Cardiac muscle cell (in vitro differentiated cells and primary cell): ENCODE results near the gene SLC38A11. TPM values are rescaled to one million over a fixed set of nuclear protein-coding genes. Genes with fewer than 3 reads are reported as not detected.
"Not testable (repeated sequence)": the region's sequence is repeated elsewhere in the genome, so short reads cannot be mapped to it uniquely, and the experiment has no call there.

Source experiments
- DNase-seq, 2 donors: peaks; one replicate each; pipeline versions ENCODE4 v3.0.0 to v3.0.0-alpha.2; 2010 to 2017; ENCODE audit warnings: low read depth in 1 of 2, low spot score in 1 of 2
- H3K27ac ChIP-seq: fragments of 200-600 bp; sonication (generic); 2 replicates; pipeline ENCODE4 v1.5.1; 2016
- H3K27me3 ChIP-seq: fragments of 200-600 bp; sonication (generic); 2 replicates; pipeline ENCODE4 v1.6.0; 2016; ENCODE audit warnings: control low read depth
- H3K36me3 ChIP-seq: fragments of 200-600 bp; sonication (generic); 2 replicates; pipeline ENCODE4 v1.5.1; 2016; ENCODE audit warnings: control low read depth
- H3K4me1 ChIP-seq: fragments of 200-600 bp; sonication (generic); 2 replicates; pipeline ENCODE4 v1.8.1; 2017; ENCODE audit warnings: low read depth, mild to moderate bottlenecking, mixed run types
- H3K4me3 ChIP-seq: fragments of 200-600 bp; sonication (generic); 2 replicates; pipeline ENCODE4 v1.5.1; 2016; ENCODE audit warnings: mild to moderate bottlenecking
- H3K9me3 ChIP-seq: fragments of 200-600 bp; sonication (generic); 2 replicates; pipeline ENCODE4 v1.5.1; 2017; ENCODE audit warnings: low read depth, mild to moderate bottlenecking, control low read depth
- polyA plus RNA-seq: library from polyadenylated mRNA; unstranded; fragments of >200 nt; fragmentation: Nextera tagmentation; extraction: Ambion mirVana; gene quantifications from 2 replicates; pipeline ENCODE4 v1.2.1, GENCODE V29; 2016
- total RNA-seq: library from RNA; depleted of rRNA; stranded (reverse); fragments of >200 nt; gene quantifications from 2 replicates; pipeline ENCODE4 v1.2.3, GENCODE V29; 2016
- TF ChIP-seq, protein P1 (sequence below): IDR thresholded peaks from 2 replicates; pipeline ENCODE4 v1.5.1; 2012; ENCODE audit warnings: low read depth, mild to moderate bottlenecking, low read length

Gene SLC38A11
- total and polyA plus RNA-seq, 2 experiments from 2014 or later = not detected

DNA sequence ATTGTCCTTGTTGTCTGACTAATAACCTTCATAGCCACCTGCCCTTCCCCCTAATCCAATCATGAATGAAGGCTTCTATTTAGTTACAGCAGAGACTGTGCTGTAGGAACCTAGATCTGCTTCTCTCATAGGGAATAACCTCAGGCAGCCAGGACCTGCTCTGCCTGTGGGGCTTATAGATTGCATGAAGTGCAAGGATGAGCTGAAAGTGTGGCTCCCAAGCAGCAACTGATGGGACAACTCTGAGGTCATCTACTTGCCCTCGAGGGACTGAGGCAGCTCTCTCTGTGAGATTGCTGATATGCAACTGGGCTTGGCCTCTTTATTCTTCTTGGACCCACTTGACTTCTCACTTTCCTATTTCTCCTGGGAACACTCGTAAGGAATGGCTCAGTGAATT, 23.8 kb upstream of the SLC38A11 start:
- H3K27ac ChIP-seq = no peak overlapping the region
- no peaks in the 10 kb centered on the region for H3K36me3 ChIP-seq
- no peaks in the 10 kb centered on the region for H3K27me3 ChIP-seq
- H3K4me1 ChIP-seq = no peaks in the 10 kb centered on the region
- DNase-seq = no peak
- no peak overlapping the region for H3K4me3 ChIP-seq
- TF ChIP-seq, protein P1, sequence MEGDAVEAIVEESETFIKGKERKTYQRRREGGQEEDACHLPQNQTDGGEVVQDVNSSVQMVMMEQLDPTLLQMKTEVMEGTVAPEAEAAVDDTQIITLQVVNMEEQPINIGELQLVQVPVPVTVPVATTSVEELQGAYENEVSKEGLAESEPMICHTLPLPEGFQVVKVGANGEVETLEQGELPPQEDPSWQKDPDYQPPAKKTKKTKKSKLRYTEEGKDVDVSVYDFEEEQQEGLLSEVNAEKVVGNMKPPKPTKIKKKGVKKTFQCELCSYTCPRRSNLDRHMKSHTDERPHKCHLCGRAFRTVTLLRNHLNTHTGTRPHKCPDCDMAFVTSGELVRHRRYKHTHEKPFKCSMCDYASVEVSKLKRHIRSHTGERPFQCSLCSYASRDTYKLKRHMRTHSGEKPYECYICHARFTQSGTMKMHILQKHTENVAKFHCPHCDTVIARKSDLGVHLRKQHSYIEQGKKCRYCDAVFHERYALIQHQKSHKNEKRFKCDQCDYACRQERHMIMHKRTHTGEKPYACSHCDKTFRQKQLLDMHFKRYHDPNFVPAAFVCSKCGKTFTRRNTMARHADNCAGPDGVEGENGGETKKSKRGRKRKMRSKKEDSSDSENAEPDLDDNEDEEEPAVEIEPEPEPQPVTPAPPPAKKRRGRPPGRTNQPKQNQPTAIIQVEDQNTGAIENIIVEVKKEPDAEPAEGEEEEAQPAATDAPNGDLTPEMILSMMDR = no peak
- H3K9me3 ChIP-seq = no peaks in the 10 kb centered on the region

DNA sequence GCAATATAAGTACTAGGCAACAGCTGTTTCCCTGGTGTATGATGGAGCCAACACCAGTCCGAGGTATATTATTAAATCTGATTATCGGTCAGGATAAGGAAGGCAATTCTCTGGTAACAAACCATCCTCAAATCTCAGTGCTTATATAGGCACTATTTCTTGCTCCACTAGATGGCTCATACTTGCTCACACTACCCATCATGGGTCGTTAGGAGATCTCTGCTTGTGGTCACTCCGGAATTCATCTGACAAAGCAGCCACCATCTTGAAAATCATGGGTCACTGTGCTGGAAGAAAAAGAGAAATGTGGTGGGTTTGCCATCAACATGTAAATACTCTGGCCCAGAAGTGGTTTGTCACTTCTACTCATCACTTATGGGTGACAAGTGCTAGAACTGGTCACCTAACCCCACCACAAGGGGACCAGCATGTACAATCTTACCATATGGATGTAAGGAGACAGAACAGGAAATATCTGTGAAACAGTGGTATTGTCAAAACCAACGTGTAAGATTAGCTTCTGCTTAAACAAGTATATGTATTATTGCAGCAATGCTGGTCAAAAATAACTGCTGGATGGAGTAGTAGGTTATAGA, 21.6 kb upstream of the SLC38A11 start:
- not testable (repeated sequence) for H3K4me3 ChIP-seq, H3K9me3 ChIP-seq, H3K4me1 ChIP-seq, H3K36me3 ChIP-seq, H3K27me3 ChIP-seq, H3K27ac ChIP-seq, DNase-seq

DNA sequence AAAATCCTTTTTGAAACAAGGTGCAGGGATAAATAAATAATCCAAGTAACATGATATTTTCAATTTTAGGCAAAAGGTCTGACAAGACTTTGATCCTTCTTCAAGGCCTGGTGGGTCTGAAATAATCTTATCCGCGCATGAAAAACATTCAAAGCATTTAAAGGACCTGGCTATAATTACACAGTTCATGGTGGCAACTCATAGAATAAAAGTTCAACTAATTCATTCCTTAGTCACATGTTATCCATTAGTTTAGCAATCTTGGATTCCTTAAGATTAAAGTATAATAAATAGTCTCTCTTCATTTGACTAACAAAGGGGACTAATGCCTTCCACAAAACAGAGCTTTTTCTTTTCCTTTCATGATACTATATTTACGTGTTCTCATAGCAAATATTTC, 21.0 kb upstream of the SLC38A11 start:
- TF ChIP-seq, protein P1 = no peak
- Histone ChIP-seq H3K36me3 (no peaks in the 10 kb centered on the region), H3K4me3 (no peak overlapping the region), H3K4me1 (no peaks in the 10 kb centered on the region), H3K27ac (no peak overlapping the region), H3K9me3 (no peaks in the 10 kb centered on the region), H3K27me3 (no peaks in the 10 kb centered on the region)
- DNase-seq = no peak

DNA sequence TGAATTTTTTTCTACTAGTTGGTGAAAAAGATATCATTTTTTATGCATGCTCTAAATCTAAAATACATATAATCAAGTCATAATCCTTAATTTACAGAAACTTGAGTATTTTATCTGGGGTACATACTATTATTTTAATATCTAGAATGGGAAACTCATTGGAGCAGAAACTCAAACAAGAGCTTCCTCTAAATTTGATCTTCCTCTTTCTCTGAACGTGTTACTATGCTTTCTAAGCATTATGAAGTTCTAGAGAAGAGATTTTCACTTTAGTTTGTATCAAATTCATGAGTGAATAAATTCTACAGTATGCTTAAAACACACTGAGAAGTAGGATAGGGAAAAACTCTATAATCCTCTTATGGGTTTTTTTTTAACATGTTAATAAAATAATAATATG, 20.6 kb upstream of the SLC38A11 start:
- no peaks in the 10 kb centered on the region for H3K4me1 ChIP-seq
- H3K36me3 ChIP-seq = no peaks in the 10 kb centered on the region
- H3K27ac ChIP-seq = no peak overlapping the region
- no peak overlapping the region for H3K4me3 ChIP-seq
- no peaks in the 10 kb centered on the region for H3K27me3 ChIP-seq
- TF ChIP-seq, protein P1 = no peak
- DNase-seq = no peak
- H3K9me3 ChIP-seq = no peaks in the 10 kb centered on the region

DNA sequence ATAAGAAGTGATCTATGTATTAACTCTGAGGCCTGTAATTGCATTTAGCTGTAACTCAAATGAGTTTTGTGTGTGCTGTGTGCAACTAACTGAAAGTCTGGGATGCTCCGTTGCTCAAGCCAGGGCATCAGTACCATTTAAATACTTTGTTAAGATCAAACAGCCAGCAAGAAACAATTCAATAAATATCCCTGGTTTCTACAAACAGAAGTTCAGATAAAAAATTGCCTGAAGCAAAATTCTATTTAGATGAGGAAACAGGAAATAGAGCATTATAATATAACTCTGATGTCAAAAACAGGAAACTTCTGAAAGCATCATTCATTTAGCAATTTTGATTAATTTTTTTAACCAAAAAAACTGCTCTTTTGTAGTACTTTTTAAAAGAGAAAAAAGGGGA, 18.9 kb upstream of the SLC38A11 start:
- Histone ChIP-seq H3K4me3 (no peak overlapping the region), H3K4me1 (no peaks in the 10 kb centered on the region), H3K27ac (no peak overlapping the region), H3K9me3 (no peaks in the 10 kb centered on the region), H3K36me3 (no peaks in the 10 kb centered on the region), H3K27me3 (no peaks in the 10 kb centered on the region)
- DNase-seq = no peak
- TF ChIP-seq, protein P1 = no peak

DNA sequence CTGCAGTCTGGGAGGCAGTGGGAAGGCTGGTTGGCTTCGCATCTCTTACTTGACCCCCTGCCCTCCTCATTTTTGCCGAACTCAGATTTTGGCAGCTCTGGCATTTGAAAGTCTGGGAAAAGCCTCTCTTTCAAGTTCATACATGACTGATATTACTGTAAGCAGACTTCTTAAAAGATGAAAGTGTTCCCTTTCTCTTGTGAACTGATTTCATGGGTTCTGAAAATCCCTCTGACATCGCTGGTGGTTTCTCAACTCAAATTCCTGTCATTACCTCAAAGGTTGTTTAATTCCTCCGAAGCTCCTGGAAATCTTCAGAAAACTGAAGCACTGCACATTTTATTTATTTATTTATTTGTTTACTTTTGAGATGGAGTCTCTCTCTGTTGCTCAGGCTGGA, 16.9 kb upstream of the SLC38A11 start:
- Histone ChIP-seq H3K27ac (no peak overlapping the region), H3K4me1 (no peaks in the 10 kb centered on the region), H3K27me3 (no peaks in the 10 kb centered on the region), H3K36me3 (no peaks in the 10 kb centered on the region), H3K4me3 (no peak overlapping the region), H3K9me3 (no peaks in the 10 kb centered on the region)
- TF ChIP-seq, protein P1 = no peak
- DNase-seq = no peak
